GM19328 (cell line): Measurements from ENCODE around the gene SPEM2.

ENCODE experiments used
- ATAC-seq: cut with Tn5 transposase; IDR thresholded peaks from one replicate; pipeline ENCODE4 v1.9.1; 2021; ENCODE audit warnings: mild to moderate bottlenecking, moderate library complexity; ENCODE audit not compliant: unreplicated experiment

Gene SPEM2

GRCh38 chr17:7419819-7420610 is 5.4 kb upstream of the SPEM2 start, which contains the start of gene SPEM1:
SPEM1 (plus strand) TSS chr17:7420324; CDS start chr17:7420385, 61 bp downstream.
- no peak for ATAC-seq

GRCh38 chr17:7421186-7421585 is 4.2 kb upstream of the SPEM2 start:
- ATAC-seq, result no peak

- no peak for ATAC-seq
Observed at GRCh38 chr17:7423679-7424078, 1.7 kb upstream of the SPEM2 start.

GRCh38 chr17:7425756-7426155 is 340 bp downstream of the SPEM2 start:
- no peak for ATAC-seq

GRCh38 chr17:7426203-7426863 is 917 bp downstream of the SPEM2 start:
- ATAC-seq, result no peak

GRCh38 chr17:7426896-7427489 is 1.6 kb downstream of the SPEM2 start:
- no peak for ATAC-seq

- no peak for ATAC-seq
Observed at GRCh38 chr17:7427549-7427948, 2.1 kb downstream of the SPEM2 start.

GRCh38 chr17:7428557-7428956 is 3.1 kb downstream of the SPEM2 start, which contains the start of gene SPEM3:
SPEM3 (plus strand) TSS chr17:7428857; CDS start chr17:7428903, 46 bp downstream.
- no peak for ATAC-seq

- ATAC-seq, result no peak
Observed at GRCh38 chr17:7429722-7430121, 4.3 kb downstream of the SPEM2 start.

- ATAC-seq, result no peak
Observed at GRCh38 chr17:7431231-7431630, 5.8 kb downstream of the SPEM2 start.

- ATAC-seq, result no peak
Observed at GRCh38 chr17:7432296-7432695, 6.9 kb downstream of the SPEM2 start.

GRCh38 chr17:7435676-7436555 is 10.5 kb downstream of the SPEM2 start:
- ATAC-seq, result peak; percentile 21

- ATAC-seq, result no peak
Observed at GRCh38 chr17:7436556-7437368, 11.3 kb downstream of the SPEM2 start.

- ATAC-seq, result no peak
Observed at GRCh38 chr17:7437369-7437863, 12.0 kb downstream of the SPEM2 start.

GRCh38 chr17:7437950-7438614 is 12.7 kb downstream of the SPEM2 start:
- no peak for ATAC-seq

GRCh38 chr17:7438656-7439460 is 13.4 kb downstream of the SPEM2 start:
- ATAC-seq, result no peak

GRCh38 chr17:7439462-7440112 is 14.2 kb downstream of the SPEM2 start, which contains the start of gene FGF11:
FGF11 (plus strand) TSS chr17:7439512; CDS start chr17:7439621, 109 bp downstream.
- ATAC-seq, result no peak
